Cardiac muscle cell (in vitro differentiated cells and primary cell): ENCODE measurements around the gene ASB10. TPM values are rescaled to one million over a fixed set of nuclear protein-coding genes. Genes with fewer than 3 reads are reported as not detected.

Source experiments
- DNase-seq, 2 donors: peaks; one replicate each; pipeline versions ENCODE4 v3.0.0 to v3.0.0-alpha.2; 2010 to 2017; ENCODE audit warnings: low read depth in 1 of 2, low spot score in 1 of 2
- H3K27ac ChIP-seq: fragments of 200-600 bp; sonication (generic); 2 replicates; pipeline ENCODE4 v1.5.1; 2016
- H3K27me3 ChIP-seq: fragments of 200-600 bp; sonication (generic); 2 replicates; pipeline ENCODE4 v1.6.0; 2016; ENCODE audit warnings: control low read depth
- H3K36me3 ChIP-seq: fragments of 200-600 bp; sonication (generic); 2 replicates; pipeline ENCODE4 v1.5.1; 2016; ENCODE audit warnings: control low read depth
- H3K4me1 ChIP-seq: fragments of 200-600 bp; sonication (generic); 2 replicates; pipeline ENCODE4 v1.8.1; 2017; ENCODE audit warnings: low read depth, mild to moderate bottlenecking, mixed run types
- H3K4me3 ChIP-seq: fragments of 200-600 bp; sonication (generic); 2 replicates; pipeline ENCODE4 v1.5.1; 2016; ENCODE audit warnings: mild to moderate bottlenecking
- H3K9me3 ChIP-seq: fragments of 200-600 bp; sonication (generic); 2 replicates; pipeline ENCODE4 v1.5.1; 2017; ENCODE audit warnings: low read depth, mild to moderate bottlenecking, control low read depth
- CTCF ChIP-seq: IDR thresholded peaks from 2 replicates; pipeline ENCODE4 v1.5.1; 2012; ENCODE audit warnings: low read depth, mild to moderate bottlenecking, low read length
- polyA plus RNA-seq: library from polyadenylated mRNA; unstranded; fragments of >200 nt; fragmentation: Nextera tagmentation; extraction: Ambion mirVana; gene quantifications from 2 replicates; pipeline ENCODE4 v1.2.1, GENCODE V29; 2016
- total RNA-seq: library from RNA; depleted of rRNA; stranded (reverse); fragments of >200 nt; gene quantifications from 2 replicates; pipeline ENCODE4 v1.2.3, GENCODE V29; 2016

Gene ASB10
- total and polyA plus RNA-seq, 2 experiments from 2014 or later: 1.0 TPM; not detected in 1

- no peak overlapping the region for H3K4me3 ChIP-seq
- H3K27me3 ChIP-seq: no peaks in the 10 kb centered on the region
- no peak for TF ChIP-seq CTCF
- H3K27ac ChIP-seq: no peak overlapping the region
- no peak for DNase-seq
- H3K9me3 ChIP-seq: no peaks in the 10 kb centered on the region
- no peaks in the 10 kb centered on the region for H3K4me1 ChIP-seq
- peaks cover 45% of the 10 kb centered on the region for H3K36me3 ChIP-seq
Observed at GRCh38 chr7:151213826-151214225, 26.8 kb upstream of the ASB10 start.

GRCh38 chr7:151212626-151213025 is 25.6 kb upstream of the ASB10 start:
- Histone ChIP-seq H3K27ac (no peak overlapping the region), H3K4me3 (no peak overlapping the region), H3K36me3 (peaks cover 34% of the 10 kb centered on the region), H3K9me3 (no peaks in the 10 kb centered on the region), H3K4me1 (no peaks in the 10 kb centered on the region), H3K27me3 (no peaks in the 10 kb centered on the region)
- DNase-seq: no peak
- TF ChIP-seq CTCF: no peak

GRCh38 chr7:151211155-151211772 is 24.2 kb upstream of the ASB10 start:
- Histone ChIP-seq H3K27me3 (no peaks in the 10 kb centered on the region), H3K9me3 (no peaks in the 10 kb centered on the region), H3K4me1 (peaks cover 4% of the 10 kb centered on the region), H3K27ac (no peak overlapping the region), H3K4me3 (no peak overlapping the region), H3K36me3 (peaks cover 23% of the 10 kb centered on the region)
- no peak for TF ChIP-seq CTCF
- no peak for DNase-seq

GRCh38 chr7:151210087-151210854 is 23.2 kb upstream of the ASB10 start, which contains the start of gene H2BK1:
Gene H2BK1, minus strand, starts transcription at chr7:151210488. Its CDS starts 170 bp downstream, at chr7:151210318.
- no peak for TF ChIP-seq CTCF
- no peak for DNase-seq
- no peaks in the 10 kb centered on the region for H3K9me3 ChIP-seq
- peaks cover 4% of the 10 kb centered on the region for H3K4me1 ChIP-seq
- no peak within 1 kb of the TSS for H3K4me3 ChIP-seq
- H3K36me3 ChIP-seq: peaks cover 13% of the 10 kb centered on the region
- H3K27ac ChIP-seq: no peak within 1 kb of the TSS
- H3K27me3 ChIP-seq: no peaks in the 10 kb centered on the region

GRCh38 chr7:151209588-151209987 is 22.5 kb upstream of the ASB10 start:
- H3K27me3 ChIP-seq: no peaks in the 10 kb centered on the region
- DNase-seq: no peak
- H3K4me1 ChIP-seq: peaks cover 4% of the 10 kb centered on the region
- TF ChIP-seq CTCF: no peak
- peaks cover 7% of the 10 kb centered on the region for H3K36me3 ChIP-seq
- no peaks in the 10 kb centered on the region for H3K9me3 ChIP-seq
- H3K4me3 ChIP-seq: no peak overlapping the region
- no peak overlapping the region for H3K27ac ChIP-seq
